ENCODE results near the gene PACSIN2. TPM values are rescaled to one million over a fixed set of nuclear protein-coding genes. Genes with fewer than 3 reads are reported as not detected.

The PACSIN2 gene
- total RNA-seq, 6 donors from 2014 or later: 120 to 186 (median 151) TPM

GRCh38 chr22:42969348-42969975, 45.5 kb downstream of the PACSIN2 start:
- Histone ChIP-seq H3K4me1 (peaks cover 28 to 50% (median 34%) of the 10 kb centered on the region in 4 donors), H3K36me3 (no peaks in the 10 kb centered on the region), H3K9me3 (no peaks in the 10 kb centered on the region), H3K27me3 (no peaks in the 10 kb centered on the region), H3K4me3 (no peak overlapping the region), H3K27ac (peak overlapping the region; percentile 44 to 75 (median 59))
- no peak for TF ChIP-seq POLR2A (IDR thresholded peaks at IDR 0.05)
- TF ChIP-seq, protein P1, sequence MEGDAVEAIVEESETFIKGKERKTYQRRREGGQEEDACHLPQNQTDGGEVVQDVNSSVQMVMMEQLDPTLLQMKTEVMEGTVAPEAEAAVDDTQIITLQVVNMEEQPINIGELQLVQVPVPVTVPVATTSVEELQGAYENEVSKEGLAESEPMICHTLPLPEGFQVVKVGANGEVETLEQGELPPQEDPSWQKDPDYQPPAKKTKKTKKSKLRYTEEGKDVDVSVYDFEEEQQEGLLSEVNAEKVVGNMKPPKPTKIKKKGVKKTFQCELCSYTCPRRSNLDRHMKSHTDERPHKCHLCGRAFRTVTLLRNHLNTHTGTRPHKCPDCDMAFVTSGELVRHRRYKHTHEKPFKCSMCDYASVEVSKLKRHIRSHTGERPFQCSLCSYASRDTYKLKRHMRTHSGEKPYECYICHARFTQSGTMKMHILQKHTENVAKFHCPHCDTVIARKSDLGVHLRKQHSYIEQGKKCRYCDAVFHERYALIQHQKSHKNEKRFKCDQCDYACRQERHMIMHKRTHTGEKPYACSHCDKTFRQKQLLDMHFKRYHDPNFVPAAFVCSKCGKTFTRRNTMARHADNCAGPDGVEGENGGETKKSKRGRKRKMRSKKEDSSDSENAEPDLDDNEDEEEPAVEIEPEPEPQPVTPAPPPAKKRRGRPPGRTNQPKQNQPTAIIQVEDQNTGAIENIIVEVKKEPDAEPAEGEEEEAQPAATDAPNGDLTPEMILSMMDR (IDR thresholded peaks at IDR 0.05): no peak
- TF ChIP-seq POLR2AphosphoS5 (IDR thresholded peaks at IDR 0.05): no peak
- no peak for TF ChIP-seq EP300 (IDR thresholded peaks at IDR 0.05)
- peak in 1 of 2 donors; percentile 48 for ATAC-seq (ENCODE audit: low FRiP score in 2 of 2)
- WGBS, 2 donors: 85 to 89% methylated on average over 12 of the region's 12 CpGs
- DNase-seq: no peak

- ATAC-seq (ENCODE audit: low FRiP score in 2 of 2) (peak; percentile 75 to 79), DNase-seq (peak in 1 of 2 donors; percentile 84)
- Histone ChIP-seq H3K27ac (peak overlapping the region in 2 of 4 donors; percentile 11 to 40), H3K27me3 (no peaks in the 10 kb centered on the region), H3K4me1 (peaks cover 19 to 49% (median 27%) of the 10 kb centered on the region in 4 donors), H3K4me3 (no peak overlapping the region), H3K9me3 (no peaks in the 10 kb centered on the region), H3K36me3 (no peaks in the 10 kb centered on the region)
- no peak for TF ChIP-seq POLR2A (IDR thresholded peaks at IDR 0.05)
- TF ChIP-seq, protein P1 (IDR thresholded peaks at IDR 0.05): peak in 4 of 6 experiments; percentile 18 to 28 (median 24)
- peak in 1 of 2 donors; percentile 44 for TF ChIP-seq POLR2AphosphoS5 (IDR thresholded peaks at IDR 0.05)
- no peak for TF ChIP-seq EP300 (IDR thresholded peaks at IDR 0.05)
- 61 to 75% methylated on average over 8 of the region's 8 CpGs for WGBS, 2 donors
Measured at GRCh38 chr22:42967933-42968332, 47.0 kb downstream of the PACSIN2 start.

DNA sequence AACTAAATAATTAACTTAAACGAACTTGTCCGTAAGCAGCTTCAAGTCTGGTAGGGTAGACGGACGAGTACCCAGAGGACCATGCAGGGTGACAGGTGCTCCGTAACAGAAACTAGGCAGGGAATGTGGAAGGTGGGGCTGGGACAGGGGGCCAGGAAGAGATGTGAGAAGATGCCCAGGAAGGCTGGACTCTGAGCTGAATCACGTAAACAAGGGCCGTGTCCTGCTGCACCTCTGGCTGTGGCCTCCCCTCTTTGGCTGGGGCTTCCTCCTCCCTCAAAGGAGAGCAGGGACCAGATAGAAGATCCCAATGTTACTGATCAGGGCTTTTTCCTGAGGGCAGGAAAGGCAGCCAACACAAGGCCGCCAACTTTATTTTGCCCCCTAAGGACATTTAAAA, 47.9 kb downstream of the PACSIN2 start:
- no peak for DNase-seq
- Histone ChIP-seq H3K9me3 (no peaks in the 10 kb centered on the region), H3K27ac (peak overlapping the region in 2 of 4 donors; percentile 19 to 40), H3K4me3 (no peak overlapping the region), H3K36me3 (no peaks in the 10 kb centered on the region), H3K4me1 (peaks cover 27 to 51% (median 32%) of the 10 kb centered on the region in 4 donors), H3K27me3 (no peaks in the 10 kb centered on the region)
- ATAC-seq (ENCODE audit: low FRiP score in 2 of 2): no peak
- TF ChIP-seq POLR2A (IDR thresholded peaks at IDR 0.05) (no peak), POLR2AphosphoS5 (IDR thresholded peaks at IDR 0.05) (no peak), EP300 (IDR thresholded peaks at IDR 0.05) (no peak)
- TF ChIP-seq, protein P1 (IDR thresholded peaks at IDR 0.05): no peak
- WGBS, 2 donors: 81 to 87% methylated on average over 8 of the region's 8 CpGs

GRCh38 chr22:42966497-42966896, 48.5 kb downstream of the PACSIN2 start:
- Histone ChIP-seq H3K4me1 (peaks cover 32 to 56% (median 37%) of the 10 kb centered on the region in 4 donors), H3K36me3 (no peaks in the 10 kb centered on the region), H3K9me3 (no peaks in the 10 kb centered on the region), H3K27me3 (no peaks in the 10 kb centered on the region), H3K4me3 (no peak overlapping the region), H3K27ac (peak overlapping the region in 1 of 4 donors; percentile 19)
- DNase-seq (no peak), ATAC-seq (ENCODE audit: low FRiP score in 2 of 2) (no peak)
- TF ChIP-seq, protein P1 (IDR thresholded peaks at IDR 0.05): no peak
- TF ChIP-seq POLR2AphosphoS5 (IDR thresholded peaks at IDR 0.05): no peak
- TF ChIP-seq POLR2A (IDR thresholded peaks at IDR 0.05): no peak
- no peak for TF ChIP-seq EP300 (IDR thresholded peaks at IDR 0.05)
- 74 to 85% methylated on average over 1 of the region's 1 CpG for WGBS, 2 donors
